ENCODE data around the gene SSPN.

SSPN gene

DNA sequence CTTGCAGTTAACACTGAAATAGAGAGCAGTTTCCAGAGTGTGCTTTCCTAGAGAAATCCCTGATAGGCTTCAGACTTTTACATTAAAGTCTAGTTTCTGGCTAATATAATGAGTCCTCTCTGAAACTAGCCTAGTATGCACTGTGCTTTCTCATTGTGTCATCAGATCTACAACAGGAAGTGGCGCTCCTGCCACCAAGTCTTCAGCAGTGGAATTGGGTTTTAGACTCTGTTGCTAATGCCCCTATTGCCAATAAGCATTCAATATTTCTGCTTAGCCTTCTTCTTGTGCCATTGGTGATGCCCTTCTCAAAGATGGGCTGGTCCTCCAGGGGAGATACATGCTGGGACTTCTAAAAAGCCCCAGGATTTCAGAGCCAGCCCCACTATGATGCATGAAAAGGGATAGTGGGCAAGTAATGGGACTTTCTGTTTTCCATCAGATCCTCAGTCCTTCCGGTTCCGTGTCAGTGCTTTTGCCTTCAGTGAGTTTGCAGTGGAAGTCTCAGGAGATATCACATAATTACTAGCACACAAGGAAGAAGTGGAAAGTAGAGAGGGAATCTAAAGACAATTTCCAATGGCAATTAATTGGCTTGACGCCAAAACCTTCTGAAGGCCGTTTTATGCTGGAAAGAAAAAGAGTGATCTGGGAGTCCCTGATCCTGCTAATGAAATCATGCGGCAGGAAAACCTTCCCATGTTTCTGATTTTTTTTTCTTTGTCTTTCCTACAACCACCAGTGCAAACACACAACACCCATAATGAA is 50.0 kb downstream of the SSPN start:
- Histone ChIP-seq H3K9me3 (ENCODE audit: insufficient read depth, low read length) (no peaks in the 10 kb centered on the region), H3K27me3 (ENCODE audit: low read length) (no peaks in the 10 kb centered on the region), H4K20me1 (ENCODE audit: low read depth, low read length) (no peaks in the 10 kb centered on the region), H3K4me3 (ENCODE audit: insufficient read depth, low read length, poor library complexity, severe bottlenecking) (no peak overlapping the region), H3F3A (ENCODE audit: insufficient read depth) (no peaks in the 10 kb centered on the region), H3K9me2 (replicated peaks; ENCODE audit: insufficient read depth, low read length) (no peaks in the 10 kb centered on the region), H3K9ac (ENCODE audit: low read length) (no peak overlapping the region), H2AFZ (ENCODE audit: low read depth, low read length, severe bottlenecking) (no peak overlapping the region), H3K79me2 (ENCODE audit: insufficient read depth, low read length) (no peaks in the 10 kb centered on the region), H3K27ac (ENCODE audit: low read depth, low read length) (no peak overlapping the region), H3K4me2 (ENCODE audit: low read depth, low read length, poor library complexity, severe bottlenecking) (no peak overlapping the region), H3K36me3 (ENCODE audit: low read length) (no peaks in the 10 kb centered on the region)
- TF ChIP-seq, protein P1, sequence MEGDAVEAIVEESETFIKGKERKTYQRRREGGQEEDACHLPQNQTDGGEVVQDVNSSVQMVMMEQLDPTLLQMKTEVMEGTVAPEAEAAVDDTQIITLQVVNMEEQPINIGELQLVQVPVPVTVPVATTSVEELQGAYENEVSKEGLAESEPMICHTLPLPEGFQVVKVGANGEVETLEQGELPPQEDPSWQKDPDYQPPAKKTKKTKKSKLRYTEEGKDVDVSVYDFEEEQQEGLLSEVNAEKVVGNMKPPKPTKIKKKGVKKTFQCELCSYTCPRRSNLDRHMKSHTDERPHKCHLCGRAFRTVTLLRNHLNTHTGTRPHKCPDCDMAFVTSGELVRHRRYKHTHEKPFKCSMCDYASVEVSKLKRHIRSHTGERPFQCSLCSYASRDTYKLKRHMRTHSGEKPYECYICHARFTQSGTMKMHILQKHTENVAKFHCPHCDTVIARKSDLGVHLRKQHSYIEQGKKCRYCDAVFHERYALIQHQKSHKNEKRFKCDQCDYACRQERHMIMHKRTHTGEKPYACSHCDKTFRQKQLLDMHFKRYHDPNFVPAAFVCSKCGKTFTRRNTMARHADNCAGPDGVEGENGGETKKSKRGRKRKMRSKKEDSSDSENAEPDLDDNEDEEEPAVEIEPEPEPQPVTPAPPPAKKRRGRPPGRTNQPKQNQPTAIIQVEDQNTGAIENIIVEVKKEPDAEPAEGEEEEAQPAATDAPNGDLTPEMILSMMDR (IDR thresholded peaks at IDR 0.05; ENCODE audit: insufficient read depth, low read length, poor library complexity, severe bottlenecking) = no peak
- TF ChIP-seq EZH2phosphoT487 (conservative IDR thresholded peaks at IDR 0.05; ENCODE audit: low read length) = no peak

- Histone ChIP-seq H3K36me3 (ENCODE audit: low read length) (no peaks in the 10 kb centered on the region), H4K20me1 (ENCODE audit: low read depth, low read length) (no peaks in the 10 kb centered on the region), H3K27ac (ENCODE audit: low read depth, low read length) (no peak overlapping the region), H3K9me2 (replicated peaks; ENCODE audit: insufficient read depth, low read length) (no peaks in the 10 kb centered on the region), H3K4me2 (ENCODE audit: low read depth, low read length, poor library complexity, severe bottlenecking) (no peak overlapping the region), H3K9ac (ENCODE audit: low read length) (no peak overlapping the region), H3F3A (ENCODE audit: insufficient read depth) (no peaks in the 10 kb centered on the region), H3K4me3 (ENCODE audit: insufficient read depth, low read length, poor library complexity, severe bottlenecking) (no peak overlapping the region), H3K79me2 (ENCODE audit: insufficient read depth, low read length) (no peaks in the 10 kb centered on the region), H2AFZ (ENCODE audit: low read depth, low read length, severe bottlenecking) (no peak overlapping the region), H3K9me3 (ENCODE audit: insufficient read depth, low read length) (no peaks in the 10 kb centered on the region), H3K27me3 (ENCODE audit: low read length) (no peaks in the 10 kb centered on the region)
- TF ChIP-seq, protein P1 (IDR thresholded peaks at IDR 0.05; ENCODE audit: insufficient read depth, low read length, poor library complexity, severe bottlenecking) = no peak
- TF ChIP-seq EZH2phosphoT487 (conservative IDR thresholded peaks at IDR 0.05; ENCODE audit: low read length) = no peak
These were observed 51.3 kb downstream of the SSPN start for GRCh38 chr12:26246483-26247164.

DNA sequence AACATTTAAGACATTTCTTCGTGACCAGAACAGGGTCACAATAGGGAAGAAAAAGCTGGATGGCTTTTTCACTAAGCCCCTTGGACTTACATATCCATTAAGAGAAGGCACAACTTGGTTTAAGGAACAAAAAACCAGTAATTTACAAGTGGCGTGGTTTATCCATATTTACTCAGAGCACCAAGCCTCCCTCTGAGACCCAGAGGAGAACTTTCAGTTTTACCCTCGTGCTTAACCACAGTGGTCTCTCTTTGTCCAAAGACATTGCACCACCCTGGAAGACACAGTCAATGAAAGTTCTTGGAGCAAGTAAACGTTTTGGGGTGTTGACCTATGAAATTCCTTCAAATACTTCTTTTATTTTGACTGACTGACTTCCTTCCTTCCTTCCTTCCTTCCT is 52.5 kb downstream of the SSPN start:
- no peak overlapping the region for H2AFZ ChIP-seq (ENCODE audit: low read depth, low read length, severe bottlenecking)
- H3K36me3 ChIP-seq (ENCODE audit: low read length) = no peaks in the 10 kb centered on the region
- H3K79me2 ChIP-seq (ENCODE audit: insufficient read depth, low read length) = no peaks in the 10 kb centered on the region
- TF ChIP-seq, protein P1 (IDR thresholded peaks at IDR 0.05; ENCODE audit: insufficient read depth, low read length, poor library complexity, severe bottlenecking) = no peak
- no peak for TF ChIP-seq EZH2phosphoT487 (conservative IDR thresholded peaks at IDR 0.05; ENCODE audit: low read length)
- H3K9me3 ChIP-seq (ENCODE audit: insufficient read depth, low read length) = no peaks in the 10 kb centered on the region
- no peak overlapping the region for H3K9ac ChIP-seq (ENCODE audit: low read length)
- H3K9me2 ChIP-seq (replicated peaks; ENCODE audit: insufficient read depth, low read length) = no peaks in the 10 kb centered on the region
- H3K4me2 ChIP-seq (ENCODE audit: low read depth, low read length, poor library complexity, severe bottlenecking) = no peak overlapping the region
- no peak overlapping the region for H3K27ac ChIP-seq (ENCODE audit: low read depth, low read length)
- H3F3A ChIP-seq (ENCODE audit: insufficient read depth) = no peaks in the 10 kb centered on the region
- no peak overlapping the region for H3K4me3 ChIP-seq (ENCODE audit: insufficient read depth, low read length, poor library complexity, severe bottlenecking)
- H4K20me1 ChIP-seq (ENCODE audit: low read depth, low read length) = no peaks in the 10 kb centered on the region
- no peaks in the 10 kb centered on the region for H3K27me3 ChIP-seq (ENCODE audit: low read length)
